GM12878 (cell line): ENCODE data around the gene HBA2. TPM values are rescaled to one million over a fixed set of nuclear protein-coding genes. Genes with fewer than 3 reads are reported as not detected.
A peak's percentile ranks its signal among the peaks of the same experiment; 100 is the strongest.

Experiments used
- ATAC-seq: fragments of 200-7000 bp; cut with Tn5 transposase; 3 replicates; pipeline ENCODE4 v1.9.1; 2020; ENCODE audit warnings: mild to moderate bottlenecking, moderate library complexity
- BruUV-seq: library from RNA; stranded (reverse); fragments of 400-500 nt; replicated peaks from 2 replicates; lab custom pipeline; 2021; lab: Mats Ljungman, UMichigan
- CTCF ChIA-PET: fragments of 300-600 bp; sonication (Branson Sonifier 250); formaldehyde crosslinking; extraction: SDS; loops from one replicate; lab custom pipeline; 2021; ENCODE audit warnings: inconsistent platforms; lab: Yijun Ruan, JAX
- POLR2A ChIA-PET: fragments of 350-600 bp; formaldehyde crosslinking; extraction: SDS; loops from one replicate; lab custom pipeline; 2021; ENCODE audit warnings: inconsistent platforms; lab: Charles Lee
- RAD21 ChIA-PET: fragments of 300-600 bp; sonication (Branson Sonifier 250); formaldehyde crosslinking; loops from one replicate; lab custom pipeline; 2023; ENCODE audit warnings: antibody characterized with exemption; ENCODE audit not compliant: unreplicated experiment; lab: Charles Lee
- SMC1A ChIA-PET: fragments of 300-600 bp; sonication (Branson Sonifier 250); formaldehyde crosslinking; loops from one replicate; lab custom pipeline; 2023; ENCODE audit not compliant: unreplicated experiment, uncharacterized antibody; lab: Charles Lee
- DNase-seq: peaks from one replicate; pipeline ENCODE4 v3.0.0-alpha.2; 2011; ENCODE audit warnings: low read depth, low spot score
- FAIRE-seq: peaks from 3 replicates; lab custom pipeline; 2011; peaks lifted over from hg19 to GRCh38; lab: Jason Lieb, UNC
- H2AFZ ChIP-seq: 2 replicates; pipeline ENCODE4 v1.6.0; 2011; ENCODE audit warnings: low read depth, low read length, control low read depth; ENCODE audit not compliant: control insufficient read depth
- H3K27ac ChIP-seq: 2 replicates; pipeline ENCODE4 v1.5.1; 2011; ENCODE audit warnings: control low read depth; ENCODE audit not compliant: control insufficient read depth, insufficient read depth
- H3K27me3 ChIP-seq, 2 experiments: replicated peaks in 1 of 2; 2 replicates each; pipeline versions ENCODE4 v1.6.0 to v1.6.1; 2011; ENCODE audit warnings: low read length in 1 of 2; ENCODE audit not compliant: control insufficient read depth in 2 of 2, insufficient read depth in 2 of 2
- H3K36me3 ChIP-seq, 2 experiments: 2 replicates each; pipeline ENCODE4 v1.5.1; 2011; ENCODE audit warnings: low read length in 1 of 2; ENCODE audit not compliant: control insufficient read depth in 2 of 2, insufficient read depth in 2 of 2
- H3K4me1 ChIP-seq: 2 replicates; pipeline ENCODE4 v1.6.1; 2011; ENCODE audit warnings: mild to moderate bottlenecking, low read length, moderate library complexity, mixed read lengths; ENCODE audit not compliant: control insufficient read depth, insufficient read depth
- H3K4me2 ChIP-seq: 2 replicates; pipeline ENCODE4 v1.6.0; 2011; ENCODE audit warnings: control low read depth; ENCODE audit not compliant: control insufficient read depth, insufficient read depth
- H3K4me3 ChIP-seq: fragments of 200-600 bp; sonication (generic); 2 replicates; pipeline ENCODE4 v1.5.1; 2016
- H3K79me2 ChIP-seq: 2 replicates; pipeline ENCODE4 v1.6.0; 2011; ENCODE audit warnings: low read length; ENCODE audit not compliant: control insufficient read depth, insufficient read depth
- H3K9ac ChIP-seq: 2 replicates; pipeline ENCODE4 v1.8.0; 2011; ENCODE audit warnings: low read length, control low read depth, mixed read lengths; ENCODE audit not compliant: control insufficient read depth, insufficient read depth
- H3K9me3 ChIP-seq: replicated peaks from 3 replicates; pipeline ENCODE4 v1.5.1; 2011; ENCODE audit warnings: mild to moderate bottlenecking, low read length; ENCODE audit not compliant: control insufficient read depth, insufficient read depth
- H4K20me1 ChIP-seq: 2 replicates; pipeline ENCODE4 v1.6.0; 2011; ENCODE audit not compliant: control insufficient read depth, insufficient read depth
- BCL3 ChIP-seq: IDR thresholded peaks from 2 replicates; pipeline ENCODE4 v1.6.1; 2011; ENCODE audit warnings: borderline replicate concordance, low read depth, mild to moderate bottlenecking, moderate library complexity, low read length; ENCODE audit not compliant: insufficient read depth, poor library complexity, severe bottlenecking
- CREB1 ChIP-seq: IDR thresholded peaks from 2 replicates; pipeline ENCODE4 v1.6.1; 2012; ENCODE audit warnings: low read depth, mild to moderate bottlenecking, inconsistent platforms
- IKZF1 ChIP-seq: fragments of 450-650 bp; conservative IDR thresholded peaks from 2 replicates; pipeline ENCODE4 v1.6.1; 2017; ENCODE audit warnings: antibody characterized with exemption, mild to moderate bottlenecking
- MEF2B ChIP-seq: fragments of 450-650 bp; IDR thresholded peaks from 2 replicates; pipeline ENCODE4 v1.6.1; 2018; ENCODE audit warnings: mild to moderate bottlenecking, moderate library complexity; ENCODE audit not compliant: partially characterized antibody, poor library complexity, severe bottlenecking
- MTA2 ChIP-seq: fragments of 450-650 bp; IDR thresholded peaks from 2 replicates; pipeline ENCODE4 v1.6.1; 2016; ENCODE audit warnings: low read depth, mild to moderate bottlenecking, moderate library complexity
- MTA3 ChIP-seq: IDR thresholded peaks from 2 replicates; pipeline ENCODE4 v1.6.1; 2012; ENCODE audit warnings: low read length, inconsistent platforms, borderline replicate concordance
- SPI1 ChIP-seq: IDR thresholded peaks from 2 replicates; pipeline ENCODE4 v1.6.1; 2011; ENCODE audit warnings: low read depth, mild to moderate bottlenecking, low read length, moderate library complexity, borderline replicate concordance; ENCODE audit not compliant: insufficient read depth
- WGBS: methylation state at CpG from one replicate; pipeline ENCODE4 v1.1.6; 2016; ENCODE audit warnings: low lambda C conversion rate; ENCODE audit not compliant: insufficient replicate concordance, insufficient coverage; ENCODE audit errors: missing lambda C conversion rate; 5-methylcytosine and 5-hydroxymethylcytosine counted together
- in situ Hi-C: fragments of 300-500 bp; cut with MboI; formaldehyde crosslinking; loops from 9 replicates; pipeline ENCODE4 v1.14.3; 2018; ENCODE audit warnings: mixed read lengths
- intact Hi-C: fragments of 100-400 bp; cut with micrococcal nuclease; formaldehyde crosslinking; loops from one replicate; pipeline ENCODE4 v1.14.2; 2022; ENCODE audit not compliant: unreplicated experiment
- polyA plus RNA-seq, 11 experiments: library from polyadenylated mRNA; depleted of rRNA in 4 of 11; unstranded in 6 of 11; stranded (reverse) in 5 of 11; fragments of >200 nt; fragmentation: Nextera tagmentation in 4 of 11; fragmentation: Illumina TruSeq in 1 of 11; extraction: Ambion mirVana in 4 of 11; extraction: Trizol in 1 of 11; gene quantifications; 1 replicate in 1 of 11; 2 replicates in 10 of 11; pipeline versions ENCODE4 v1.2.1 to v1.2.3, GENCODE V29; 2011 to 2016; ENCODE audit warnings: inconsistent platforms in 2 of 11, missing spikeins in 2 of 11, low read depth in 1 of 11
- total RNA-seq, 4 experiments: library from RNA; depleted of rRNA in 3 of 4; stranded (reverse); fragments of >200 nt in 3 of 4; fragmentation: Illumina TruSeq in 1 of 4; extraction: Trizol in 1 of 4; gene quantifications; 2 replicates each; pipeline versions ENCODE4 v1.2.1 to v1.2.3, GENCODE V29; 2013 to 2021
- TF ChIP-seq, protein P1 (sequence below): fragments of 450-650 bp; formaldehyde crosslinking; IDR thresholded peaks from 2 replicates; pipeline ENCODE4 v1.4.0; 2022; ENCODE audit warnings: mild to moderate bottlenecking, moderate library complexity

The HBA2 gene
- total and polyA plus RNA-seq, 10 of the 15 experiments (the other 5 are each of a cell fraction or from before 2014, with no cell fraction given): 0.30 to 0.96 (median 0.92) TPM; not detected in 7

- ChIA-PET RAD21 (no interaction called here), CTCF (interaction anchor here (1.3 kb wide), 1 partner anchor 60 kb away, joined by 3 read pairs; no protein-coding TSS in a partner anchor), POLR2A (no interaction called here), SMC1A (no interaction called here)
- no peaks in the 10 kb centered on the region for H3K36me3 ChIP-seq
- H3K27ac ChIP-seq: no peak overlapping the region
- H3K27me3 ChIP-seq: peaks cover 9 to 24% of the 10 kb centered on the region in 2 experiments
- H3K79me2 ChIP-seq: no peaks in the 10 kb centered on the region
- no peak overlapping the region for H3K4me2 ChIP-seq
- DNase-seq (no peak), ATAC-seq (no peak), FAIRE-seq (no peak)
- in situ Hi-C loops (no loop called here), intact Hi-C loops (no loop called here)
- 0 out of 2 replicates have a peak, but pooled peaks have one; percentile 11 for TF ChIP-seq SPI1
- TF ChIP-seq MEF2B: no peak
- no peak overlapping the region for H3K4me3 ChIP-seq
- H2AFZ ChIP-seq: no peak overlapping the region
- no TSS peak for BruUV-seq
- peaks cover 3% of the 10 kb centered on the region; the same call in 1 of the 2 replicates for H3K4me1 ChIP-seq
- 43% methylated on average over 39 of the region's 45 CpGs for WGBS
- H4K20me1 ChIP-seq: no peaks in the 10 kb centered on the region
- no peaks in the 10 kb centered on the region for H3K9me3 ChIP-seq
- no peak overlapping the region for H3K9ac ChIP-seq
Observed at GRCh38 chr16:166375-167121, 6.1 kb upstream of the HBA2 start.

DNA sequence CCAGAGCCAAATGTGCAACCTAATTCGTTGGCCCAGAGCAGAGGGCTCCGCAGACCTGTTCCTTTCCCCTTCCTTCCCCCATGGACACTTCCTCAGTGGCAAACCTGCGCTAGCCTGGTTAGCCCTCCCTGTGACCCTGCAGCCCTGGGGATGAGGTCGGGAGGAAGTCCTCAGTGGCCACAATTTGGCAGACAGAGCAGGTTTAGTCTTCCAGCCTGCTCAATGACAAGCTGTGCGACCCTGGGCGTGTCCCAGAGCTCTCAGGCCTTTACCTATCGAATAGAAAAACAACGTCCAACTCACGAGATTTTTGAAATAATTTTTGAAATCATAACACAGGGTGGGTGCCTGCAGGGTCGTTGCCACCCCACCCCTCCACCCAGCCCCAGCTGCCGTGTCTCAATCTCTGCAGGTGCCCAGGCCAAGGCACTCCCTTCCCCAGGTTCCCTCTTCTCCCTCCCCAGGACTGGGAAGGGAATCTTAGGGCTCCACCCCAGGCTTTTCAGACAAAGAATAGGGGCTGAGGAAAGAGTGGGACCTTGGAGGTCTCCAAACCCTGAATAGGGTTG, 5.5 kb upstream of the HBA2 start:
- ChIA-PET RAD21 (no interaction called here), POLR2A (no interaction called here), SMC1A (no interaction called here), CTCF (interaction anchor here (1.3 kb wide), 1 partner anchor 61 kb away, joined by 3 read pairs; no protein-coding TSS in a partner anchor)
- Histone ChIP-seq H3K27me3 (peaks cover 9 to 24% of the 10 kb centered on the region in 2 experiments), H3K36me3 (no peaks in the 10 kb centered on the region), H3K27ac (no peak overlapping the region), H3K9ac (no peak overlapping the region), H3K4me1 (peaks cover 3% of the 10 kb centered on the region; the same call in 1 of the 2 replicates), H2AFZ (no peak overlapping the region), H3K4me3 (no peak overlapping the region), H4K20me1 (no peaks in the 10 kb centered on the region), H3K79me2 (no peaks in the 10 kb centered on the region), H3K9me3 (no peaks in the 10 kb centered on the region), H3K4me2 (no peak overlapping the region)
- DNase-seq (no peak), FAIRE-seq (no peak), ATAC-seq (no peak)
- no TSS peak for BruUV-seq
- in situ Hi-C loops: no loop called here
- 16% methylated on average over 11 of the region's 11 CpGs for WGBS
- intact Hi-C loops: no loop called here
- no peak for TF ChIP-seq IKZF1
- TF ChIP-seq CREB1: no peak
- TF ChIP-seq MTA3: no peak
- TF ChIP-seq, protein P1, sequence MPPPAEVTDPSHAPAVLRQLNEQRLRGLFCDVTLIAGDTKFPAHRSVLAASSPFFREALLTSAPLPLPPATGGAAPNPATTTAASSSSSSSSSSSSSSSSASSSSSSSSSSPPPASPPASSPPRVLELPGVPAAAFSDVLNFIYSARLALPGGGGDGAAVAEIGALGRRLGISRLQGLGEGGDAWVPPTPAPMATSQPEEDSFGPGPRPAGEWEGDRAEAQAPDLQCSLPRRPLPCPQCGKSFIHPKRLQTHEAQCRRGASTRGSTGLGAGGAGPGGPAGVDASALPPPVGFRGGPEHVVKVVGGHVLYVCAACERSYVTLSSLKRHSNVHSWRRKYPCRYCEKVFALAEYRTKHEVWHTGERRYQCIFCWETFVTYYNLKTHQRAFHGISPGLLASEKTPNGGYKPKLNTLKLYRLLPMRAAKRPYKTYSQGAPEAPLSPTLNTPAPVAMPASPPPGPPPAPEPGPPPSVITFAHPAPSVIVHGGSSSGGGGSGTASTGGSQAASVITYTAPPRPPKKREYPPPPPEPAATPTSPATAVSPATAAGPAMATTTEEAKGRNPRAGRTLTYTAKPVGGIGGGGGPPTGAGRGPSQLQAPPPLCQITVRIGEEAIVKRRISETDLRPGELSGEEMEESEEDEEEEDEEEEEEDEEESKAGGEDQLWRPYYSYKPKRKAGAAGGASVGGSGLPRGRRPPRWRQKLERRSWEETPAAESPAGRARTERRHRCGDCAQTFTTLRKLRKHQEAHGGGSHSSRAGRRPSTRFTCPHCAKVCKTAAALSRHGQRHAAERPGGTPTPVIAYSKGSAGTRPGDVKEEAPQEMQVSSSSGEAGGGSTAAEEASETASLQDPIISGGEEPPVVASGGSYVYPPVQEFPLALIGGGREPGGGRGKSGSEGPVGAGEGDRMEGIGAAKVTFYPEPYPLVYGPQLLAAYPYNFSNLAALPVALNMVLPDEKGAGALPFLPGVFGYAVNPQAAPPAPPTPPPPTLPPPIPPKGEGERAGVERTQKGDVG (CRISPR knock-in tag): no peak
- TF ChIP-seq MTA2: no peak
- TF ChIP-seq BCL3: no peak
